HEK293 (cell line): ENCODE measurements around the gene PPP1R9B.
A peak's percentile ranks its signal among the peaks of the same experiment; 100 is the strongest.

Experiments used
- CTCF ChIA-PET: fragments of 350-600 bp; formaldehyde crosslinking; extraction: SDS; loops from one replicate; lab custom pipeline; 2021; ENCODE audit warnings: antibody characterized with exemption; lab: Yijun Ruan, JAX
- POLR2A ChIA-PET: fragments of 300-600 bp; formaldehyde crosslinking; extraction: SDS; loops from one replicate; lab custom pipeline; 2020; ENCODE audit warnings: antibody characterized with exemption, inconsistent platforms; lab: Yijun Ruan, JAX
- H3K27ac ChIP-seq: fragments of 200-500 bp; sonication (Bioruptor generic); 2 replicates; pipeline ENCODE4 v1.5.1; 2014; ENCODE audit warnings: low read depth, low read length, control low read depth, inconsistent platforms; ENCODE audit errors: extremely low read depth
- H3K36me3 ChIP-seq, 2 experiments: fragments of 200-500 bp in 1 of 2; sonication (Bioruptor generic) in 1 of 2; 1 replicate in 1 of 2; 2 replicates in 1 of 2; pipeline ENCODE4 v1.5.1; 2014 to 2017; ENCODE audit warnings: inconsistent platforms in 2 of 2, low read length in 2 of 2; ENCODE audit not compliant: control insufficient read depth in 2 of 2, insufficient read depth in 1 of 2
- H3K4me1 ChIP-seq: fragments of 200-500 bp; sonication (Bioruptor generic); 2 replicates; pipeline ENCODE4 v1.5.1; 2014; ENCODE audit warnings: mild to moderate bottlenecking, low read length, inconsistent platforms; ENCODE audit not compliant: control insufficient read depth, insufficient read depth
- H3K4me3 ChIP-seq: 2 replicates; pipeline ENCODE4 v1.5.1; 2011; ENCODE audit warnings: low read depth, mild to moderate bottlenecking, control low read depth, low read length, moderate library complexity
- H3K9me3 ChIP-seq: fragments of 200-500 bp; sonication (Bioruptor generic); 2 replicates; pipeline ENCODE4 v1.5.1; 2014; ENCODE audit warnings: low read depth, low read length, inconsistent platforms; ENCODE audit not compliant: control insufficient read depth, insufficient read depth
- GLIS2 ChIP-seq: fragments of 450-650 bp; formaldehyde crosslinking; IDR thresholded peaks from 2 replicates; pipeline ENCODE4 v1.5.1; 2016; ENCODE audit warnings: missing biosample characterization, missing genetic modification characterization
- HOXD13 ChIP-seq: sonication (generic); formaldehyde crosslinking; IDR thresholded peaks from 2 replicates; pipeline ENCODE4 v1.8.0; 2022; ENCODE audit warnings: missing genetic modification reagents, borderline replicate concordance
- KLF10 ChIP-seq: fragments of 450-650 bp; IDR thresholded peaks from 2 replicates; pipeline ENCODE4 v1.5.1; 2018; ENCODE audit warnings: missing biosample characterization, mild to moderate bottlenecking, missing genetic modification characterization
- KLF16 ChIP-seq: fragments of 450-650 bp; formaldehyde crosslinking; IDR thresholded peaks from 2 replicates; pipeline ENCODE4 v1.5.1; 2017; ENCODE audit warnings: missing biosample characterization, missing genetic modification characterization
- MEIS1 ChIP-seq: sonication (generic); formaldehyde crosslinking; IDR thresholded peaks from 2 replicates; pipeline ENCODE4 v1.8.1; 2022; ENCODE audit warnings: missing genetic modification reagents, mild to moderate bottlenecking, borderline replicate concordance
- REPIN1 ChIP-seq: fragments of 450-650 bp; formaldehyde crosslinking; IDR thresholded peaks from 2 replicates; pipeline ENCODE4 v1.5.1; 2017; ENCODE audit warnings: missing biosample characterization, missing genetic modification characterization, low read depth
- ZNF148 ChIP-seq: fragments of 450-650 bp; formaldehyde crosslinking; IDR thresholded peaks from 2 replicates; pipeline ENCODE4 v1.5.0; 2017; ENCODE audit warnings: missing biosample characterization, missing genetic modification characterization, borderline replicate concordance
- ZNF324 ChIP-seq: fragments of 450-650 bp; formaldehyde crosslinking; IDR thresholded peaks from 2 replicates; pipeline ENCODE4 v1.5.1; 2016; ENCODE audit warnings: missing biosample characterization, missing genetic modification characterization
- ZNF391 ChIP-seq: fragments of 450-650 bp; formaldehyde crosslinking; IDR thresholded peaks from 2 replicates; pipeline ENCODE4 v1.5.1; 2016; ENCODE audit warnings: low read depth, missing biosample characterization, missing genetic modification characterization, borderline replicate concordance
- ZNF398 ChIP-seq: fragments of 450-650 bp; formaldehyde crosslinking; IDR thresholded peaks from 2 replicates; pipeline ENCODE4 v1.5.1; 2017; ENCODE audit warnings: missing biosample characterization, missing genetic modification characterization
- ZNF596 ChIP-seq: fragments of 450-650 bp; IDR thresholded peaks from 2 replicates; pipeline ENCODE4 v1.5.0; 2018; ENCODE audit warnings: missing biosample characterization, mild to moderate bottlenecking, missing genetic modification characterization, moderate library complexity
- ZNF658 ChIP-seq: fragments of 450-650 bp; formaldehyde crosslinking; IDR thresholded peaks from 2 replicates; pipeline ENCODE4; 2016; ENCODE audit warnings: missing biosample characterization, missing genetic modification characterization
- ZNF701 ChIP-seq: fragments of 450-650 bp; formaldehyde crosslinking; IDR thresholded peaks from 2 replicates; pipeline ENCODE4 v1.5.1; 2016; ENCODE audit warnings: missing biosample characterization, missing genetic modification characterization
- ZNF747 ChIP-seq: fragments of 450-650 bp; formaldehyde crosslinking; IDR thresholded peaks from 2 replicates; pipeline ENCODE4 v1.5.1; 2016; ENCODE audit warnings: missing biosample characterization, missing genetic modification characterization
- TF ChIP-seq, protein P1 (sequence below): fragments of 450-650 bp; formaldehyde crosslinking; conservative IDR thresholded peaks from 2 replicates; pipeline ENCODE4 v1.5.1; 2016; ENCODE audit warnings: low read depth, missing biosample characterization, missing genetic modification characterization
- TF ChIP-seq, protein P2 (sequence below): fragments of 450-650 bp; formaldehyde crosslinking; IDR thresholded peaks from 2 replicates; pipeline ENCODE4 v1.5.1; 2016; ENCODE audit warnings: missing biosample characterization, missing genetic modification characterization
- TF ChIP-seq, protein P3 (sequence below): fragments of 450-650 bp; formaldehyde crosslinking; IDR thresholded peaks from 2 replicates; pipeline ENCODE4 v1.5.1; 2016; ENCODE audit warnings: missing biosample characterization, missing genetic modification characterization

The PPP1R9B gene

GRCh38 chr17:50169121-50169764, 18.8 kb upstream of the PPP1R9B start (continued):
- TF ChIP-seq ZNF148 = peak; percentile 80; the same call in 1 of the 2 replicates
- peak; percentile 82 for TF ChIP-seq GLIS2 (tag by site-specific recombination)
- TF ChIP-seq ZNF658 (tag by site-specific recombination) = no peak
- peak; percentile 96 for TF ChIP-seq ZNF324
- peak; percentile 58 for TF ChIP-seq ZNF398
- TF ChIP-seq REPIN1 (tag by site-specific recombination) = 0 out of 2 replicates have a peak, but pooled peaks have one; percentile 33
- TF ChIP-seq KLF16 (tag by site-specific recombination) = peak; percentile 92
- TF ChIP-seq, all 188 proteins: peak for 60

- Histone ChIP-seq H3K36me3 (no peaks in the 10 kb centered on the region), H3K4me3 (no peak overlapping the region)
- TF ChIP-seq KLF10 (tag by site-specific recombination) = no peak
- TF ChIP-seq HOXD13 (CRISPR knock-in tag) = no peak
- TF ChIP-seq, protein P1, sequence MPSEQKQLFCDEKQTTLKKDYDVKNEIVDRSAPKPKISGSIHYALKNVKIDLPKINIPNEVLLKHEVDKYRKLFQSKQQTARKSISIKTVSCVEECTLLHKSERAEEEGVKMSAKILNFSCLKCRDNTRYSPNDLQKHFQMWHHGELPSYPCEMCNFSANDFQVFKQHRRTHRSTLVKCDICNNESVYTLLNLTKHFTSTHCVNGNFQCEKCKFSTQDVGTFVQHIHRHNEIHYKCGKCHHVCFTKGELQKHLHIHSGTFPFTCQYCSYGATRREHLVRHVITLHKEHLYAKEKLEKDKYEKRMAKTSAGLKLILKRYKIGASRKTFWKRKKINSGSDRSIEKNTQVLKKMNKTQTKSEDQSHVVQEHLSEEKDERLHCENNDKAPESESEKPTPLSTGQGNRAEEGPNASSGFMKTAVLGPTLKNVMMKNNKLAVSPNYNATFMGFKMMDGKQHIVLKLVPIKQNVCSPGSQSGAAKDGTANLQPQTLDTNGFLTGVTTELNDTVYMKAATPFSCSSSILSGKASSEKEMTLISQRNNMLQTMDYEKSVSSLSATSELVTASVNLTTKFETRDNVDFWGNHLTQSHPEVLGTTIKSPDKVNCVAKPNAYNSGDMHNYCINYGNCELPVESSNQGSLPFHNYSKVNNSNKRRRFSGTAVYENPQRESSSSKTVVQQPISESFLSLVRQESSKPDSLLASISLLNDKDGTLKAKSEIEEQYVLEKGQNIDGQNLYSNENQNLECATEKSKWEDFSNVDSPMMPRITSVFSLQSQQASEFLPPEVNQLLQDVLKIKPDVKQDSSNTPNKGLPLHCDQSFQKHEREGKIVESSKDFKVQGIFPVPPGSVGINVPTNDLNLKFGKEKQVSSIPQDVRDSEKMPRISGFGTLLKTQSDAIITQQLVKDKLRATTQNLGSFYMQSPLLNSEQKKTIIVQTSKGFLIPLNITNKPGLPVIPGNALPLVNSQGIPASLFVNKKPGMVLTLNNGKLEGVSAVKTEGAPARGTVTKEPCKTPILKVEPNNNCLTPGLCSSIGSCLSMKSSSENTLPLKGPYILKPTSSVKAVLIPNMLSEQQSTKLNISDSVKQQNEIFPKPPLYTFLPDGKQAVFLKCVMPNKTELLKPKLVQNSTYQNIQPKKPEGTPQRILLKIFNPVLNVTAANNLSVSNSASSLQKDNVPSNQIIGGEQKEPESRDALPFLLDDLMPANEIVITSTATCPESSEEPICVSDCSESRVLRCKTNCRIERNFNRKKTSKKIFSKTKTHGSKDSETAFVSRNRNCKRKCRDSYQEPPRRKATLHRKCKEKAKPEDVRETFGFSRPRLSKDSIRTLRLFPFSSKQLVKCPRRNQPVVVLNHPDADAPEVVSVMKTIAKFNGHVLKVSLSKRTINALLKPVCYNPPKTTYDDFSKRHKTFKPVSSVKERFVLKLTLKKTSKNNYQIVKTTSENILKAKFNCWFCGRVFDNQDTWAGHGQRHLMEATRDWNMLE (tag by site-specific recombination) = no peak
- TF ChIP-seq, all 188 proteins: peak for 0
- Histone ChIP-seq H3K4me1 (no peaks in the 10 kb centered on the region), H3K9me3 (no peaks in the 10 kb centered on the region), H3K27ac (no peak overlapping the region)
- ChIA-PET POLR2A (interaction anchor here (1.0 to 2.7 kb wide), 2 partner anchors 10 to 32 kb away, joined by 3 to 10 read pairs; no protein-coding TSS in a partner anchor), CTCF (interaction anchor here (0.6 to 9.6 kb wide), 9 partner anchors 10 to 809 kb away, joined by 3 to 174 read pairs (median 29); partner anchors contain the start of genes COL1A1 and TMEM92)
Measured at GRCh38 chr17:50168319-50168718, 17.8 kb upstream of the PPP1R9B start.

DNA sequence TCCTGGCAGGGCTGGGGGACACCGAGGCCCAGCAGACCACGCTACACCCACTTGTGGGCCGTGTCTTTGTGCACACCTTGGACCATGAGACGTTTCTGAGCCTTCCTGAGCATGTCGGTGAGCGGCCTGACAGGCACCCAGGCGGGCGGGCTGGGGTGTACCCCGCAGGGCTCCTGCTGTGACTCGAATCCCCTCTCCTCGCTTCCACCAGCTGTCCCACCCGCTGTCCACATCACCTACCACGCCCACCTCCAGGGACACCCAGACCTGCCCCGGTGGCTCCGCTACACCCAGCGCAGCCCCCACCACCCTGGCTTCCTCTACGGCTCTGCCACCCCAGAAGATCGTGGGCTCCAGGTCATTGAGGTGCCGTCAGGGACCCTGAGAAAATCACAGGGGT, 16.9 kb upstream of the PPP1R9B start:
- H3K4me1 ChIP-seq = no peaks in the 10 kb centered on the region
- ChIA-PET CTCF (interaction anchor here (0.6 to 9.6 kb wide), 6 partner anchors 11 to 129 kb away, joined by 3 to 174 read pairs (median 44); no protein-coding TSS in a partner anchor), POLR2A (interaction anchor here (2.7 kb wide), 1 partner anchor 10 kb away, joined by 10 read pairs; no protein-coding TSS in a partner anchor)
- no peaks in the 10 kb centered on the region for H3K36me3 ChIP-seq
- H3K4me3 ChIP-seq = no peak overlapping the region
- no peak overlapping the region for H3K27ac ChIP-seq
- H3K9me3 ChIP-seq = no peaks in the 10 kb centered on the region
- no peak for TF ChIP-seq ZNF747 (tag by site-specific recombination)
- TF ChIP-seq MEIS1 (CRISPR knock-in tag) = no peak
- TF ChIP-seq, protein P2, sequence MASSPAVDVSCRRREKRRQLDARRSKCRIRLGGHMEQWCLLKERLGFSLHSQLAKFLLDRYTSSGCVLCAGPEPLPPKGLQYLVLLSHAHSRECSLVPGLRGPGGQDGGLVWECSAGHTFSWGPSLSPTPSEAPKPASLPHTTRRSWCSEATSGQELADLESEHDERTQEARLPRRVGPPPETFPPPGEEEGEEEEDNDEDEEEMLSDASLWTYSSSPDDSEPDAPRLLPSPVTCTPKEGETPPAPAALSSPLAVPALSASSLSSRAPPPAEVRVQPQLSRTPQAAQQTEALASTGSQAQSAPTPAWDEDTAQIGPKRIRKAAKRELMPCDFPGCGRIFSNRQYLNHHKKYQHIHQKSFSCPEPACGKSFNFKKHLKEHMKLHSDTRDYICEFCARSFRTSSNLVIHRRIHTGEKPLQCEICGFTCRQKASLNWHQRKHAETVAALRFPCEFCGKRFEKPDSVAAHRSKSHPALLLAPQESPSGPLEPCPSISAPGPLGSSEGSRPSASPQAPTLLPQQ (tag by site-specific recombination) = no peak
- TF ChIP-seq, protein P3, sequence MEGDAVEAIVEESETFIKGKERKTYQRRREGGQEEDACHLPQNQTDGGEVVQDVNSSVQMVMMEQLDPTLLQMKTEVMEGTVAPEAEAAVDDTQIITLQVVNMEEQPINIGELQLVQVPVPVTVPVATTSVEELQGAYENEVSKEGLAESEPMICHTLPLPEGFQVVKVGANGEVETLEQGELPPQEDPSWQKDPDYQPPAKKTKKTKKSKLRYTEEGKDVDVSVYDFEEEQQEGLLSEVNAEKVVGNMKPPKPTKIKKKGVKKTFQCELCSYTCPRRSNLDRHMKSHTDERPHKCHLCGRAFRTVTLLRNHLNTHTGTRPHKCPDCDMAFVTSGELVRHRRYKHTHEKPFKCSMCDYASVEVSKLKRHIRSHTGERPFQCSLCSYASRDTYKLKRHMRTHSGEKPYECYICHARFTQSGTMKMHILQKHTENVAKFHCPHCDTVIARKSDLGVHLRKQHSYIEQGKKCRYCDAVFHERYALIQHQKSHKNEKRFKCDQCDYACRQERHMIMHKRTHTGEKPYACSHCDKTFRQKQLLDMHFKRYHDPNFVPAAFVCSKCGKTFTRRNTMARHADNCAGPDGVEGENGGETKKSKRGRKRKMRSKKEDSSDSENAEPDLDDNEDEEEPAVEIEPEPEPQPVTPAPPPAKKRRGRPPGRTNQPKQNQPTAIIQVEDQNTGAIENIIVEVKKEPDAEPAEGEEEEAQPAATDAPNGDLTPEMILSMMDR (tag by site-specific recombination) = no peak
- no peak for TF ChIP-seq ZNF701 (tag by site-specific recombination)
- no peak for TF ChIP-seq ZNF596 (tag by site-specific recombination)
- no peak for TF ChIP-seq ZNF391 (tag by site-specific recombination)
